GF-D8 (cell line): ENCODE data around the gene SLC13A3.

Experiments
- DNase-seq: peaks from one replicate; lab custom pipeline; 2025; lab: John Stamatoyannopoulos, UW

Gene SLC13A3

GRCh38 chr20:46555370-46555956 is 95.8 kb downstream of the SLC13A3 start:
- DNase-seq, result no peak

- no peak for DNase-seq
Observed at GRCh38 chr20:46554828-46555227, 96.4 kb downstream of the SLC13A3 start.

GRCh38 chr20:46553926-46554325 is 97.3 kb downstream of the SLC13A3 start:
- DNase-seq, result no peak

GRCh38 chr20:46552460-46553420 is 98.5 kb downstream of the SLC13A3 start:
- DNase-seq, result peak; percentile 20

GRCh38 chr20:46551522-46552381 is 99.5 kb downstream of the SLC13A3 start:
- DNase-seq, result no peak

- peak; percentile 38 for DNase-seq
Observed at GRCh38 chr20:46550461-46550860, 100.8 kb downstream of the SLC13A3 start, which contains the start of gene OCSTAMP. OCSTAMP (minus strand) TSS chr20:46550654; CDS start chr20:46550560, 94 bp downstream.

- DNase-seq, result no peak
Observed at GRCh38 chr20:46549188-46549972, 101.9 kb downstream of the SLC13A3 start.

- no peak for DNase-seq
Observed at GRCh38 chr20:46548688-46549087, 102.6 kb downstream of the SLC13A3 start.

GRCh38 chr20:46547995-46548394 is 103.3 kb downstream of the SLC13A3 start:
- no peak for DNase-seq

GRCh38 chr20:46546936-46547335 is 104.3 kb downstream of the SLC13A3 start:
- no peak for DNase-seq

GRCh38 chr20:46546298-46546697 is 105.0 kb downstream of the SLC13A3 start:
- no peak for DNase-seq

- DNase-seq, result no peak
Observed at GRCh38 chr20:46545827-46546138, 105.5 kb downstream of the SLC13A3 start.

GRCh38 chr20:46545077-46545826 is 106.0 kb downstream of the SLC13A3 start:
- peak; percentile 90 for DNase-seq

GRCh38 chr20:46544576-46544975 is 106.7 kb downstream of the SLC13A3 start:
- DNase-seq, result peak; percentile 18

- DNase-seq, result no peak
Observed at GRCh38 chr20:46543959-46544358, 107.3 kb downstream of the SLC13A3 start.

GRCh38 chr20:46543033-46543432 is 108.2 kb downstream of the SLC13A3 start:
- no peak for DNase-seq

- no peak for DNase-seq
Observed at GRCh38 chr20:46541229-46541935, 109.9 kb downstream of the SLC13A3 start.

GRCh38 chr20:46539113-46539512 is 112.1 kb downstream of the SLC13A3 start:
- no peak for DNase-seq

- no peak for DNase-seq
Observed at GRCh38 chr20:46530640-46531039, 120.6 kb downstream of the SLC13A3 start.

GRCh38 chr20:46523696-46524328 is 127.4 kb downstream of the SLC13A3 start:
- no peak for DNase-seq
